Measurements from ENCODE around the gene TBX5. TPM values are rescaled to one million over a fixed set of nuclear protein-coding genes. Genes with fewer than 3 reads are reported as not detected.

The TBX5 gene
- polyA plus RNA-seq, 1 donor (not counting 4 experiments of a cell fraction or from before 2014, with no cell fraction given): not detected

GRCh38 chr12:114371250-114371649, 34.7 kb downstream of the TBX5 start:
- H3K9ac ChIP-seq (ENCODE audit: control insufficient read depth, extremely low read depth, insufficient read depth, low read length): no peak overlapping the region
- no peak overlapping the region for H3K27ac ChIP-seq (ENCODE audit: control insufficient read depth, insufficient read depth, low read length)
- no peaks in the 10 kb centered on the region for H3K9me1 ChIP-seq (ENCODE audit: control insufficient read depth, extremely low read depth, insufficient read depth, low read length)
- TF ChIP-seq EZH2 (IDR thresholded peaks at IDR 0.05; ENCODE audit: low read length) (no peak), CTCF (optimal IDR thresholded peaks at IDR 0.05 in 1 of 3, IDR thresholded peaks at IDR 0.05 in 1 of 3, conservative IDR thresholded peaks at IDR 0.05 in 1 of 3; ENCODE audit: extremely low read depth in 1 of 3, insufficient read depth in 2 of 3, low read length in 3 of 3) (no peak)
- no peak overlapping the region for H3K4me3 ChIP-seq (ENCODE audit: control insufficient read depth in 2 of 3, extremely low read depth in 1 of 3, insufficient read depth in 2 of 3, low read depth in 1 of 3, low read length in 3 of 3)
- FAIRE-seq: no peak
- dilution Hi-C loops (cut with MboI; ENCODE audit: extremely low pct_ligation_motif_present, low sequenced_read_pairs): no loop called here
- H2AFZ ChIP-seq (ENCODE audit: control insufficient read depth, low read length): no peak overlapping the region
- DNase-seq (ENCODE audit: low read depth, low spot score): no peak
- H3K79me2 ChIP-seq (ENCODE audit: control insufficient read depth, insufficient read depth, low read length): no peaks in the 10 kb centered on the region
- H3K4me1 ChIP-seq (ENCODE audit: control insufficient read depth, extremely low read depth, insufficient read depth, low read length): no peaks in the 10 kb centered on the region
- H4K20me1 ChIP-seq (ENCODE audit: control insufficient read depth, extremely low read depth, insufficient read depth, low read length): no peaks in the 10 kb centered on the region
- no peak overlapping the region for H3K4me2 ChIP-seq (ENCODE audit: control insufficient read depth, extremely low read depth, insufficient read depth, low read depth, low read length)
- H3K9me3 ChIP-seq (ENCODE audit: control insufficient read depth, low read depth, low read length): no peaks in the 10 kb centered on the region
- H3K27me3 ChIP-seq (ENCODE audit: control insufficient read depth, extremely low read depth, insufficient read depth, low read length): no peaks in the 10 kb centered on the region
- no peaks in the 10 kb centered on the region for H3K36me3 ChIP-seq (ENCODE audit: control insufficient read depth in 2 of 2, extremely low read depth in 1 of 2, insufficient read depth in 2 of 2, low read length in 2 of 2)

GRCh38 chr12:114368685-114369452, 37.1 kb downstream of the TBX5 start:
- Histone ChIP-seq H3K9me1 (ENCODE audit: control insufficient read depth, extremely low read depth, insufficient read depth, low read length) (no peaks in the 10 kb centered on the region), H3K4me1 (ENCODE audit: control insufficient read depth, extremely low read depth, insufficient read depth, low read length) (no peaks in the 10 kb centered on the region), H3K27ac (ENCODE audit: control insufficient read depth, insufficient read depth, low read length) (no peak overlapping the region), H3K36me3 (ENCODE audit: control insufficient read depth in 2 of 2, extremely low read depth in 1 of 2, insufficient read depth in 2 of 2, low read length in 2 of 2) (no peaks in the 10 kb centered on the region), H2AFZ (ENCODE audit: control insufficient read depth, low read length) (no peak overlapping the region), H3K9me3 (ENCODE audit: control insufficient read depth, low read depth, low read length) (no peaks in the 10 kb centered on the region), H3K27me3 (ENCODE audit: control insufficient read depth, extremely low read depth, insufficient read depth, low read length) (no peaks in the 10 kb centered on the region), H3K79me2 (ENCODE audit: control insufficient read depth, insufficient read depth, low read length) (no peaks in the 10 kb centered on the region), H3K4me3 (ENCODE audit: control insufficient read depth in 2 of 3, extremely low read depth in 1 of 3, insufficient read depth in 2 of 3, low read depth in 1 of 3, low read length in 3 of 3) (no peak overlapping the region), H4K20me1 (ENCODE audit: control insufficient read depth, extremely low read depth, insufficient read depth, low read length) (no peaks in the 10 kb centered on the region), H3K4me2 (ENCODE audit: control insufficient read depth, extremely low read depth, insufficient read depth, low read depth, low read length) (no peak overlapping the region), H3K9ac (ENCODE audit: control insufficient read depth, extremely low read depth, insufficient read depth, low read length) (no peak overlapping the region)
- TF ChIP-seq CTCF (optimal IDR thresholded peaks at IDR 0.05 in 1 of 3, IDR thresholded peaks at IDR 0.05 in 1 of 3, conservative IDR thresholded peaks at IDR 0.05 in 1 of 3; ENCODE audit: extremely low read depth in 1 of 3, insufficient read depth in 2 of 3, low read length in 3 of 3): no peak
- TF ChIP-seq EZH2 (IDR thresholded peaks at IDR 0.05; ENCODE audit: low read length): no peak
- FAIRE-seq (no peak), DNase-seq (ENCODE audit: low read depth, low spot score) (no peak)
- dilution Hi-C loops (cut with MboI; ENCODE audit: extremely low pct_ligation_motif_present, low sequenced_read_pairs): no loop called here
